COR-L47 (cell line): ENCODE results near the gene MROH8.
"Not testable (repeated sequence)": the region's sequence is repeated elsewhere in the genome, so short reads cannot be mapped to it uniquely, and the experiment has no call there.

Experiments used
- DNase-seq: peaks from one replicate; lab custom pipeline; 2025; lab: John Stamatoyannopoulos, UW

The MROH8 gene

DNA sequence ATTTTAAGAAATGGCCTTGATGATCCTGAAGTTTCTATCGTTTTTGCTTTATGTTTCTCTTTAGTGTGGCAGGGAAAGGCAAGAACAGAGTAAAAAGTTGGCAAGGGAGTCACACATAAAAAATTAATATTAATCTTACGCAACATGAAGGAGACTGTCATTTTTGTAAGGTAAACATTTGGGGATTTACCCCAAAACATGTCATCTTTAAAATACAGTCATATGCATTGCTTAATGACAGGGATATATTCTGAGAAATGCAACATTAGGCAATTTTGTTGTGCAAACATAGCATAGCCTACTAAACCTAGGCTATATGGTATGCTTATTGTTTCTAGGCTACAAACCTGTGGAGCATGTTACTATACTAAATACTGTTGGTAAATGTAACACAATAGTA, 88.9 kb downstream of the MROH8 start:
- no peak for DNase-seq

DNA sequence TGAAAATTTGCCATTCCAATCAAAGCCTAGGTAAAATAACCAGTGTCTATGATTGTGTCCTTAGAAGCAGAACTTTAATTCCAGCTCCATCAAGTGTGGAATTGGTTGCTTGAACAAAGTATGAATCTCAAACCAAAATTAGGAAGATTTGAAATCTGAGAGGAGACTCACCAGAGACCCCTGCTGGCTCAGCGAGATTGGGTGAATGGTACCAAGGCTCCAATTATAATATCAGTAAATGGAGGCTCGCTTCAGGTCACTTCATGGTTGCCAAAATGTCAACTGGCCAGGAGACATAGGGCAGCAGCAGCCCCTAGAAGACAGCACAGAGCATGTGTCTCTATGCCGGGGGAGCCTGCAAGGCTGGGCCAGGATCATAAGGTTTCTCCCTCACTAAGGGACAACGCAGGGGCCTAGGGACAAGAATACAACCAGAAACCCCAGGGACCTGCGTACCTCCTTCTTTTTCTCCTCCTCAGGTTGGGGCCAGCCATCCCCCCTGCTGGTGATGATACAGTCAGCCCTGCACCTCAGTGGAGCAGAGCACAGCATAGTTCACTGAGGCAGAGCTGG, 97.5 kb downstream of the MROH8 start:
- DNase-seq = peak; percentile 2

DNA sequence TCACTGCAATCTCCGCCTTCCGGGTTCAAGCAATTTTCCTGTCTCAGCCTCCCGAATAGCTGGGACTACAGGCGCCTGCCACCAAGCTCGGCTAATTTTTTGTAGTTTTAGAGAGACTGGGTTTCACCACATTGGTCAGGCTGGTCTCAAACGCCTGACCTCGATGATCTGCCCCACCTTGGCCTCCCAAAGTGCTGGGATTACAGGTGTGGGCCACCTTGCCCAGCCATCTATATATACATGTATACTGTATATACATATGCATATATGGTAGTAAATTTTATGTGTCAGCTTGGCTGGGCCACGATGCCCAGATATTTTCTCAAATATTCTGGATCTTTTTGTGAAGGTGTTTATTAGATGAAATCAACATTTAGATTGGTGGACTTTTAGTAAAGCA, 102.3 kb downstream of the MROH8 start:
- DNase-seq = no peak

- DNase-seq = peak; percentile 0
These were observed 103.2 kb downstream of the MROH8 start for GRCh38 chr20:37075932-37076685.

- no peak for DNase-seq
These were observed 106.8 kb downstream of the MROH8 start for GRCh38 chr20:37072293-37073196.

- DNase-seq = no peak
These were observed 107.9 kb downstream of the MROH8 start for GRCh38 chr20:37071481-37071911.

GRCh38 chr20:37069563-37069962, 109.8 kb downstream of the MROH8 start:
- not testable (repeated sequence) for DNase-seq

DNA sequence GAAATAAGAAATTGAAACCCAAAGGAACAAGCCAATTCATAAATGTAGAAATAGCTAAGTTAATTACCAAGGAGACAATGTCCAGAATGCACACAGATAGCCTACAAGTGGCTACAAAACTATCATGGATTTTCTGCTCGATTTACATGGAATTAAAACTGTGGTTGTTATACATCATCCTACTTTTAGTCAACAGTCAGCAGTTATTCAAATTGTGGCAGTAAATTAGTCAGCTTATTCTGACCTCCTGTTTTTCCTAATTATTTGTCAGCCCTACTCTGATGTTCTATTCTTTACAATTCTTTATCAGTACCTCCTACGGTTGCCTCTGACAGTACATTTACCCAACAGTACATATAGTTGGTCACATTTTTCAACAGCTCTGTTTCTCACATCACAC, 113.2 kb downstream of the MROH8 start:
- no peak for DNase-seq

DNA sequence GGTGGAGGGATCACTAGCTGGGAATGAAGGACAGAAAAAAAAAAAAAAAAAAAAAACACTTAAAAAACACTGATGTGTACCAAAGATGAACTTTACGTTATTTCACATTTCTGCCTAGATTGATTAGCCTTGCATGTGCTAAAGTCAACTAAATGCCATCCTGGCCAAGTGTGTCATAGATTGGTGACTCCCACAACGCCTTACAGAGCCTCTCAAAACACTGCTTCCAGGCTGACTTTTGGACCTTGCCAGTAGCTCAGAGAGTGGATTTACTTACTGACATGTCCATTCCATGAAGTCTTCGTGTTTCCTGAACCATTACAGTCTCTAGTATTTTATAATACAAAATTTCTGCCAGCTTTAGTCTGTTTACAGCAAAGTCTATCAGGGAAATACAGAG, 124.1 kb downstream of the MROH8 start:
- DNase-seq = no peak

- no peak for DNase-seq
These were observed 126.0 kb downstream of the MROH8 start for GRCh38 chr20:37053230-37053950.
